LNCAP (cell line): ENCODE measurements around the gene TRIAP1.

Experiments
- CTCF ChIP-seq: fragments of 450-650 bp; IDR thresholded peaks from 2 replicates; pipeline ENCODE4 v1.5.1; 2017; ENCODE audit warnings: mild to moderate bottlenecking

The TRIAP1 gene

GRCh38 chr12:120485961-120486881 is 40.0 kb upstream of the TRIAP1 start:
- no peak for TF ChIP-seq CTCF

- no peak for TF ChIP-seq CTCF
These were observed 37.4 kb upstream of the TRIAP1 start for GRCh38 chr12:120483621-120484020.

GRCh38 chr12:120481022-120481767 is 35.0 kb upstream of the TRIAP1 start:
- TF ChIP-seq CTCF, result no peak

- no peak for TF ChIP-seq CTCF
These were observed 34.0 kb upstream of the TRIAP1 start for GRCh38 chr12:120480211-120480610.

- no peak for TF ChIP-seq CTCF
These were observed 33.3 kb upstream of the TRIAP1 start for GRCh38 chr12:120479458-120479857.

- TF ChIP-seq CTCF, result no peak
These were observed 29.5 kb upstream of the TRIAP1 start for GRCh38 chr12:120475643-120476042.

- TF ChIP-seq CTCF, result no peak
These were observed 28.4 kb upstream of the TRIAP1 start for GRCh38 chr12:120474616-120474960.
